GM12801 (cell line): ENCODE data around the gene RAB15.

Experiments
- CTCF ChIP-seq: IDR thresholded peaks from one replicate; pipeline ENCODE4 v1.5.1; 2011; ENCODE audit warnings: control low read depth; ENCODE audit not compliant: insufficient read length; ENCODE audit errors: extremely low read depth

Gene RAB15

GRCh38 chr14:64947710-64948611 lies 24.2 kb downstream of the RAB15 start:
- no peak for TF ChIP-seq CTCF

GRCh38 chr14:64946310-64947045 lies 25.7 kb downstream of the RAB15 start:
- TF ChIP-seq CTCF, result no peak

- TF ChIP-seq CTCF, result no peak
Observed at GRCh38 chr14:64945431-64946178, 26.5 kb downstream of the RAB15 start.

- no peak for TF ChIP-seq CTCF
Observed at GRCh38 chr14:64944861-64945260, 27.3 kb downstream of the RAB15 start.

- no peak for TF ChIP-seq CTCF
Observed at GRCh38 chr14:64944041-64944440, 28.1 kb downstream of the RAB15 start.

GRCh38 chr14:64943556-64943955 lies 28.6 kb downstream of the RAB15 start:
- TF ChIP-seq CTCF, result no peak
